ENCODE measurements around the gene FAM168A.

The FAM168A gene

DNA sequence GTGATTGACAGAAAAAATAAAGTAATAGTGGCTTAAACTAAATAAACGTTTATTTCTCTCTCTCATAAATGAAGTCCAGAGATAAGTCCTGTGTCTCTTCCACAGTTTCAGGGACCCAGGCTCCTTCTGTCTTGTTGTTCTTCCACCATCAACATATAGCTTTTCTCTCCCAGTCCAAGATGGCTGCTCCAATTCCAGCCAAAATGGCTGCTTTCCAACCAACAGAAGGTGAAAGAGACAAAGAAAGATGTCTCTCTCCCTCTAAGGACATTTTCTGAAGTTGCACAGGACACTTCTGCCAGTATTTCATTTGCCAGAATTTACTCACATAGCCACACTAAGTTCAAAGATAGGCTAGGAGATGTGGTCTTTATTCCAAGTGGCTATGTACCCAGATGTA, 39.1 kb upstream of the FAM168A start:
- H3K4me3 ChIP-seq (ENCODE audit: low read depth, low read length): no peak overlapping the region
- TF ChIP-seq, protein P1, sequence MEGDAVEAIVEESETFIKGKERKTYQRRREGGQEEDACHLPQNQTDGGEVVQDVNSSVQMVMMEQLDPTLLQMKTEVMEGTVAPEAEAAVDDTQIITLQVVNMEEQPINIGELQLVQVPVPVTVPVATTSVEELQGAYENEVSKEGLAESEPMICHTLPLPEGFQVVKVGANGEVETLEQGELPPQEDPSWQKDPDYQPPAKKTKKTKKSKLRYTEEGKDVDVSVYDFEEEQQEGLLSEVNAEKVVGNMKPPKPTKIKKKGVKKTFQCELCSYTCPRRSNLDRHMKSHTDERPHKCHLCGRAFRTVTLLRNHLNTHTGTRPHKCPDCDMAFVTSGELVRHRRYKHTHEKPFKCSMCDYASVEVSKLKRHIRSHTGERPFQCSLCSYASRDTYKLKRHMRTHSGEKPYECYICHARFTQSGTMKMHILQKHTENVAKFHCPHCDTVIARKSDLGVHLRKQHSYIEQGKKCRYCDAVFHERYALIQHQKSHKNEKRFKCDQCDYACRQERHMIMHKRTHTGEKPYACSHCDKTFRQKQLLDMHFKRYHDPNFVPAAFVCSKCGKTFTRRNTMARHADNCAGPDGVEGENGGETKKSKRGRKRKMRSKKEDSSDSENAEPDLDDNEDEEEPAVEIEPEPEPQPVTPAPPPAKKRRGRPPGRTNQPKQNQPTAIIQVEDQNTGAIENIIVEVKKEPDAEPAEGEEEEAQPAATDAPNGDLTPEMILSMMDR (conservative IDR thresholded peaks at IDR 0.05; ENCODE audit: low read depth, low read length): no peak
- no peak for DNase-seq (ENCODE audit: low read depth)

DNA sequence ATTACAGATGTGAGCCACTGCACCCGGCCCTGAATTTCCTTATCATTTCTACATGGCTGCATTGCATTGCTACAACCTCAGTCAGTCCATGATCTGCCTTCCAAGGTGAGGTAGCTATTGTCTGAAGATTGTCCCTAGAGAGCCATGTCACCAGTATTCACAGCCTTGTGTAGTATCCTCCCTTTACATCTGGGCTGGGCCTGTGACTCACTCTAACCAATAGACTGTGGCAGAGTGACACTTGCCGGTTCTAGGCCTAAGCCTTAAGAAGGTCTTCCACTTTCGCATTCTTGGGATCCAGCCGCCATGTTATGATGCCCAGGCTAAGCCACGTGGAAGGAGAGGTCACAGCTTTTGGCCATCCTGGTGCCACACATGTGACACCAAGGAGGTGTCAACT, 38.3 kb upstream of the FAM168A start:
- DNase-seq (ENCODE audit: low read depth): no peak
- TF ChIP-seq, protein P1 (conservative IDR thresholded peaks at IDR 0.05; ENCODE audit: low read depth, low read length): no peak
- no peak overlapping the region for H3K4me3 ChIP-seq (ENCODE audit: low read depth, low read length)

DNA sequence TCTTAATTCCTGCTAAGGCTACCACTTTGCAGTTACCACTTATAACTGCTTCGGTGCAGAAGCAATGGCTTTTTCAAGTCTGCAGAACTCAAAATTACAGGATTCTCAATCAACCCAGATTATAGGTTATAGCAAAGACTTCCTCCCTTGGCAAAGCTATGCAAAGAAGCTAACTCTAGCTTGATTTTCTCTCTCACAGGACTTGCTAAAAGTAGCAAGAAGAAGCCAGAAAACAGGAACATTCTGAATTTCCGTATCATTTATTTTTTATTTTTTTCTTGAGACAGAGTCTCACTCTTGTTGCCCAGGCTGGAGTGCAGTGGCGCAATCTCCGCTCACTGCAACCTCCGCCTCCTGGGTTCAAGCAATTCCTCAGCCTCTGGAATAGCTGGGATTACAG, 37.8 kb upstream of the FAM168A start:
- no peak overlapping the region for H3K4me3 ChIP-seq (ENCODE audit: low read depth, low read length)
- DNase-seq (ENCODE audit: low read depth): no peak
- TF ChIP-seq, protein P1 (conservative IDR thresholded peaks at IDR 0.05; ENCODE audit: low read depth, low read length): no peak

DNA sequence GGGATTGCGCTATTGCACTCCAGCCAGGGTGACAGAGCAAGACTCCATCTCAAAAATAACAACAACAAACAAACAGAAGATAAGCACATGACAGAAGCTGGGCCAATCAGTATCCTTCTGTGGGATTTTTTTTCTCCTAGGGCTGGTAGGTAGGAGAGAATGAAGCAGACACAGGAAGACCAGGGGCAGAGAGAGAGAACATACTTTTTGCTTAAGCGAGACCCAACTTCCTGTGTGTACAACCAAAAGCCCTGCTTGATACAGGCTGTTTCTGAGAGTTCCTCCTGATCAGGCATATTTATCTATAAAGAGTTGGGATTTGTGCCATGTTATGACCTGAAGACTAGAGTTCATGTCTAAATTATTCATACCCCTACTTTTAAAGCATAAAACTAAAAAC, 36.1 kb upstream of the FAM168A start:
- TF ChIP-seq, protein P1 (conservative IDR thresholded peaks at IDR 0.05; ENCODE audit: low read depth, low read length): no peak
- H3K4me3 ChIP-seq (ENCODE audit: low read depth, low read length): no peak overlapping the region
- DNase-seq (ENCODE audit: low read depth): peak; percentile 15

DNA sequence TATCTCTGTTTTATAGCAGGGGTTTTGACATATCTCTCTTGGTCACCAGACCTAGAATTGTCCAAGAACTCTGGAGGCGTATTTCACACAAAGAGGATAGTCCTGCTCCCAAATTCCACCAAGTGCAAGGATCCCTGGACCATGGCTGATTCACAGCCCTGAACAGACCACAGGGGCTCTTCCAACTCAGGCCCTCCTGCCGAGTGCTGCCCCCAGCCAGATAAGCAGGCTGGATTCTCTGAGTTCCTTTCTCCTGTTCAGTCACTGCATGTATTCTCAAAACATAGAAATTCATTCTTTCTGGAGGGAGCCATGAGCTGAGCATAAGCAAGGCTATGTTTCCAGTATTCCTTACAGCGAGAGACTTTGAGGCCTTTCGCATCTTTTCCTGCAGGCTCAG, 35.1 kb upstream of the FAM168A start:
- TF ChIP-seq, protein P1 (conservative IDR thresholded peaks at IDR 0.05; ENCODE audit: low read depth, low read length): no peak
- H3K4me3 ChIP-seq (ENCODE audit: low read depth, low read length): no peak overlapping the region
- peak; percentile 66 for DNase-seq (ENCODE audit: low read depth)

DNA sequence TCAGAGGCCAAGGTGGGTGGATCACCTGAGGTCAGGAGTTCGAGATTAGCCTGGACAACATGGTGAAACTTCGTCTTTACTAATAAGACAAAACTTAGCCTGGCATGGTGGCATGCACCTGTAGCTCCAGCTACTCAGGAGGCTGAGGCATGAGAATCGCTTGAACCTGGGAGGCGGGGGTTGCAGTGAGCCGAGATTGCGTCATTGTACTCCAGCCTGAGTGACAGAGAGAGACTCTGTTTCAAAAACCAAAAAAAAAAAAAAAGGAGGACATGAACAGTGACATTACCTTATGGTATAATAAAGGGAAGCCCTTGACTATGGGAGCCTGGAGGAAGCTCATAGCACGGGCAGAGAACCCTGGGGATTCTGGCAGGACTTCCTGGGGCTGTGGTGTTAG, 32.0 kb upstream of the FAM168A start:
- no peak overlapping the region for H3K4me3 ChIP-seq (ENCODE audit: low read depth, low read length)
- DNase-seq (ENCODE audit: low read depth): no peak
- TF ChIP-seq, protein P1 (conservative IDR thresholded peaks at IDR 0.05; ENCODE audit: low read depth, low read length): no peak

DNA sequence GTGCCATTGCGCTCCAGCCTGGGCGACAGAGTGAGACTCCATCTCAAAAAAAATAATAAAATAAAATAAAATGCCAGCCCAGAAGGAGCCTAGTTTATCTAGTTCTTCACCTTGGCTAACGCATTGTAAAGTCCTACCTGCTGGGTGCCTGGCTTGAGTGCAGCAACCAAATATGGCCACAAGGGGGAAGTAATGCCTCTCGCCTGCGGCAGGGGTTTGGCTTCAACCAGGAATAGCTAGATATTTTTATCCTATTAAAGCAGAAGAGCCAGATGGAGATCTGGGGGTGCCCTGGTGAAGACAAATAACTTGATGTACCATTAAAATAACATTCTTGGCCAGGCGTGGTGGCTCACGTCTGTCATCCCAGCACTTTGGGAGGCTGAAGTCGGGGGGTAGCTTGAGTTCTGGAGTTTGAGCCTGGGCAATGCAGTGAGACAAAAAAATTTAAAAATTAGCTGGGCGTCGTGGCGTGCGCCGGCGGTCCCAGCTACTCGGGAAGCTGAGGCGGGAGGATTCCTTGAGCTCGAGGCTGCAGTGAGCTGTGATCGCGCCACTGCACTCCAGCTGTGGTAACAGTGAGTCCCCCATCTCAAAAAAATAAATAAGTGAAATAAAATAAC, 27.9 kb upstream of the FAM168A start:
- TF ChIP-seq, protein P1 (conservative IDR thresholded peaks at IDR 0.05; ENCODE audit: low read depth, low read length): peak; percentile 97
- H3K4me3 ChIP-seq (ENCODE audit: low read depth, low read length): peak overlapping the region; percentile 44
- peak; percentile 84 for DNase-seq (ENCODE audit: low read depth)
